Brain microvascular endothelial cell (primary cell): ENCODE data around the gene GFER.
"Not testable (repeated sequence)": the region's sequence is repeated elsewhere in the genome, so short reads cannot be mapped to it uniquely, and the experiment has no call there.

Experiments used
- DNase-seq: peaks from one replicate; pipeline ENCODE4 v3.0.0-alpha.2; 2020
- H3K27ac ChIP-seq: fragments of 250-450 bp; sonication (Bioruptor Pico); 2 replicates; pipeline ENCODE4 v1.5.1; 2020; ENCODE audit warnings: mild to moderate bottlenecking, moderate library complexity
- H3K27me3 ChIP-seq: fragments of 250-450 bp; sonication (Bioruptor Pico); replicated peaks from 2 replicates; pipeline ENCODE4 v1.5.1; 2020; ENCODE audit warnings: mild to moderate bottlenecking
- H3K36me3 ChIP-seq: fragments of 250-450 bp; sonication (Bioruptor Pico); replicated peaks from 2 replicates; pipeline ENCODE4 v1.5.1; 2020; ENCODE audit warnings: mild to moderate bottlenecking
- H3K4me3 ChIP-seq: 2 replicates; pipeline ENCODE4 v1.5.1; 2011; ENCODE audit warnings: low read depth, mild to moderate bottlenecking, control low read depth, low read length, moderate library complexity
- in situ Hi-C: cut with HindIII; loops from 2 replicates; pipeline ENCODE4 v1.10.0; 2017; ENCODE audit warnings: low sequenced_read_pairs, low pct_ligation_motif_present
- TF ChIP-seq, protein P1 (sequence below): IDR thresholded peaks from 2 replicates; pipeline ENCODE4 v1.5.1; 2011; ENCODE audit warnings: low read depth, mild to moderate bottlenecking, moderate library complexity, low read length, control low read depth, inconsistent platforms; ENCODE audit errors: missing control alignments

Gene GFER

GRCh38 chr16:1960665-1961630 is 23.0 kb upstream of the GFER start:
- in situ Hi-C loops = no loop called here
- no peak for DNase-seq
- TF ChIP-seq, protein P1, sequence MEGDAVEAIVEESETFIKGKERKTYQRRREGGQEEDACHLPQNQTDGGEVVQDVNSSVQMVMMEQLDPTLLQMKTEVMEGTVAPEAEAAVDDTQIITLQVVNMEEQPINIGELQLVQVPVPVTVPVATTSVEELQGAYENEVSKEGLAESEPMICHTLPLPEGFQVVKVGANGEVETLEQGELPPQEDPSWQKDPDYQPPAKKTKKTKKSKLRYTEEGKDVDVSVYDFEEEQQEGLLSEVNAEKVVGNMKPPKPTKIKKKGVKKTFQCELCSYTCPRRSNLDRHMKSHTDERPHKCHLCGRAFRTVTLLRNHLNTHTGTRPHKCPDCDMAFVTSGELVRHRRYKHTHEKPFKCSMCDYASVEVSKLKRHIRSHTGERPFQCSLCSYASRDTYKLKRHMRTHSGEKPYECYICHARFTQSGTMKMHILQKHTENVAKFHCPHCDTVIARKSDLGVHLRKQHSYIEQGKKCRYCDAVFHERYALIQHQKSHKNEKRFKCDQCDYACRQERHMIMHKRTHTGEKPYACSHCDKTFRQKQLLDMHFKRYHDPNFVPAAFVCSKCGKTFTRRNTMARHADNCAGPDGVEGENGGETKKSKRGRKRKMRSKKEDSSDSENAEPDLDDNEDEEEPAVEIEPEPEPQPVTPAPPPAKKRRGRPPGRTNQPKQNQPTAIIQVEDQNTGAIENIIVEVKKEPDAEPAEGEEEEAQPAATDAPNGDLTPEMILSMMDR = no peak
- Histone ChIP-seq H3K36me3 (peaks cover 32% of the 10 kb centered on the region), H3K4me3 (peak overlapping the region; percentile 88), H3K27me3 (no peaks in the 10 kb centered on the region), H3K27ac (no peak overlapping the region)

DNA sequence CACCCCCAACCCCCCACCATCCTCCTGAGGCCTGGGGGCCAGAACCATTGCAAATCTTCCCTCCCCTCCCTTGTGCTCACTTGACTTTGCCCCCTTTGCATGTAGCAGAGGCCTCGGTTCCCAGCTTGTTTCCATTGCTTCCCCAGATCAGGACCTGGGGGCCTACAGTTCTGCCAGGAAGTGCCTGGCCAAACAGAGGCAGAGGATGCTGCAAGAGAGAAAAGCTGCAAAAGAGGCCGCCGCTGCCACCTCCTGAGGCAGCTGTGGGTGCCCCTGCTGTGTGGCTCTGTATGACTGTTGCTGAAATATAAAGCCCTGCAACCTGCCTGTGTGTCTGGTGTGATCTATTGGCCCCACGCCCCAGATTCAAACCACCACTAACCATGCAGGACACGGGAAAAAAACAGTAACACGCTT is 22.3 kb upstream of the GFER start:
- H3K36me3 ChIP-seq = peaks cover 32% of the 10 kb centered on the region
- in situ Hi-C loops = no loop called here
- H3K27me3 ChIP-seq = no peaks in the 10 kb centered on the region
- no peak for DNase-seq
- no peak overlapping the region for H3K4me3 ChIP-seq
- no peak overlapping the region for H3K27ac ChIP-seq
- TF ChIP-seq, protein P1 = no peak

- Histone ChIP-seq H3K4me3 (peak overlapping the region; percentile 93), H3K27ac (peak overlapping the region; percentile 88)
Observed at GRCh38 chr16:1962161-1963153, 21.5 kb upstream of the GFER start.

DNA sequence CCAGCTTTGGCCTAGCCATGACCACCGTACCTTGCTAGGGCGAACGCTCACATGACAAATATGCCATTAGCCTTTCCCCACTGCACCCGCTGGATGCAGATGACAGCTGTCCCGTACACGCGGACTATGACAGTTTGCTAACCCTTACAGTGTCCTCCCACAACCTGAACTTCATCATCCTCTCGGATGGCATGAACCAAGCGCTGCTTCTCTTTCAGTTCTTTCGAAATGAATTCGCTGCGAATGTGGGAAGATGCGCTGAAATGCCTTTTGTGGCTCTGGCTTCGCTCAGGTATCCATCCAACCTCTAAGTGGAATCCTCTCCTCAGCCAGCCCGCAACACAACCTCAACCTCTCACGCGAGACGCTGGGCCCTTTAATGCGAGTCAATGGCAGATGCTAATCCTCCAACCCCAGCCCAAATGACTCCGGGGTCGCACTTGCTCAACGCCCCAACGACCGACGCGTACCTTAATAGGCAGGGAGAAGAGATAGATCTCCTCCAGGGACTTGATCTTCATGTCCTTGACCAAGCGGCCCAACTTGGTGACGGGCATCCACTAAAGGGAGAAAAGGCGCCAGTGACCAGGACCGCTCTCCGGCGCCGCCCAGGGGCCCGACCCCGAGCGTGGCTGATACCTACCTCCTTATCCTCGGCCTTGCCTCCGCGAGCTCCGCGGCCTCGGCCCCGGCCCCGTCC is 20.0 kb upstream of the GFER start:
- Histone ChIP-seq H3K27me3 (no peaks in the 10 kb centered on the region), H3K4me3 (peak overlapping the region; percentile 93), H3K27ac (peak overlapping the region; percentile 88), H3K36me3 (peaks cover 32% of the 10 kb centered on the region)
- TF ChIP-seq, protein P1 = peak; percentile 3
- in situ Hi-C loops = no loop called here
- DNase-seq = no peak

More at GRCh38 chr16:1962161-1963153, 21.5 kb upstream of the GFER start:
- in situ Hi-C loops, DNase-seq, H3K27me3 ChIP-seq: not testable (repeated sequence)
- H3K36me3 ChIP-seq = peaks cover 32% of the 10 kb centered on the region

DNA sequence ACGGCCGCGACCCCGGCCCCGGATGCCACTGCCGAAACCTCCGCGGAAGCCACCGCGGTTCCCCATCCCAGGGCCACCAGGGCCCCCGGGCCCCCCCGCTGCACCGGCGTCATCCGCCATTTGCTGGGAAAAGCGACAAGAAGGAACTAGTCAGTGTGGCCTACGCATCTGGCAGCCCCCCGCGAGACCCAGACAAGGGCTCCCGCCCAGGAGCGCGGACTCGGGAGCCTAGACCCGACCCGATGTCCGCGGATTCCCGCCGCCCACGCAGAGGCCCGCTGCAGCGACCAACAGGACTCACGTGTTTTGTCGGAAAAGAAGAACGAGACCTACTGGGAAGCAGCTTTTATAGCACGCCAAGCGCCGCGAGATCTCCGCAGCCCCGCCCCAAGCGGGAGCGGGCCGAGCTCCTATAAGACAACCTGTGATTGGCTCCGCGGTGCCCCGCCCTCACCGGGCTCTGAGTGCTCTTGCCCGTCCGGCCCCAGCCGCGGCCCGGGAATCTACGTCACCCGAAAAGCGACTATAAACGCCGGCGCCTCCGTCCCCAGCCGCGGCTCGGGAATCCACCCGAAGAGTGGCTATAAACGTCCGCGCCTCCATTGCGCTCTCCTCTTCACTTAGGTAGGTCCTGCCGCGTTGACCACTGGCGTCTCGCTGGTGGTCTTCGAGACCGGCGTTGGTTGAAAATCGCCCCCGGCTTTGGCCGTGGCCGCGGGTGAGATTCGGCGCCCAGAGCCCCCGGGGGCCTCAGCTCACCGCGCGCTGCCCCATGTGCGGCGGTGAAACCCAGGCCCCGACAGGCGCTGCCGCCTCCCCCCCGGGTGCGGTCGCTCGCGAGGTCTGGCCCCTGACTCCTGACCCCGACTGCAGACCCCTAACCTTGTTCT is 19.2 kb upstream of the GFER start, which contains the start of gene RPS2:
TSS of gene RPS2 (minus strand) at position 321 of the 890 bp plus-strand sequence. CDS start at position 120, 201 bp downstream.
- no peaks in the 10 kb centered on the region for H3K27me3 ChIP-seq
- peak; percentile 99 for DNase-seq
- TF ChIP-seq, protein P1 = no peak
- peak within 1 kb of the TSS; percentile 93 for H3K4me3 ChIP-seq
- H3K27ac ChIP-seq = peak within 1 kb of the TSS; percentile 88
- H3K36me3 ChIP-seq = peaks cover 32% of the 10 kb centered on the region
- in situ Hi-C loops = no loop called here
